A549 treated with CORT108297 at 1 μM for 4 hours (cell line): ENCODE measurements around the gene KRTAP10-12. TPM values are rescaled to one million over a fixed set of nuclear protein-coding genes. Genes with fewer than 3 reads are reported as not detected.

Source experiments
- total RNA-seq: library from RNA; stranded (reverse); fragments of 200-300 nt; extraction: Qiagen RNA extraction; gene quantifications from 5 replicates; pipeline ENCODE4 v1.2.3, GENCODE V29; 2022

Gene KRTAP10-12, protein sequence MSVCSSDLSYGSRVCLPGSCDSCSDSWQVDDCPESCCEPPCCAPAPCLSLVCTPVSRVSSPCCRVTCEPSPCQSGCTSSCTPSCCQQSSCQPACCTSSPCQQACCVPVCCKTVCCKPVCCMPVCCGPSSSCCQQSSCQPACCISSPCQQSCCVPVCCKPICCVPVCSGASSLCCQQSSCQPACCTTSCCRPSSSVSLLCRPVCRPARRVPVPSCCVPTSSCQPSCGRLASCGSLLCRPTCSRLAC
- not detected in 5 replicates for total RNA-seq

DNA sequence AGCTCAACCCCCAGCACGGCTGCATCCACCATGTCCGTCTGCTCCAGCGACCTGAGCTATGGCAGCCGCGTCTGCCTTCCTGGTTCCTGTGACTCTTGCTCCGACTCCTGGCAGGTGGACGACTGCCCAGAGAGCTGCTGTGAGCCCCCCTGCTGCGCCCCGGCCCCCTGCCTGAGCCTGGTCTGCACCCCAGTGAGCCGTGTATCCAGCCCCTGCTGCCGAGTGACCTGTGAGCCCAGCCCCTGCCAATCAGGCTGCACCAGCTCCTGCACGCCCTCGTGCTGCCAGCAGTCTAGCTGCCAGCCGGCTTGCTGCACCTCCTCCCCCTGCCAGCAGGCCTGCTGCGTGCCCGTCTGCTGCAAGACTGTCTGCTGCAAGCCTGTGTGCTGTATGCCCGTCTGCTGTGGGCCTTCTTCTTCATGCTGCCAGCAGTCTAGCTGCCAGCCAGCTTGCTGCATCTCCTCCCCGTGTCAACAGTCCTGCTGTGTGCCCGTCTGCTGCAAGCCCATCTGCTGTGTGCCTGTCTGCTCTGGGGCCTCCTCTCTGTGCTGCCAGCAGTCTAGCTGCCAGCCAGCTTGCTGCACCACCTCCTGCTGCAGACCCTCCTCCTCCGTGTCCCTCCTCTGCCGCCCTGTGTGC, at the start of gene KRTAP10-12:
KRTAP10-12 (plus strand) TSS at position 1 of the 639 bp plus-strand sequence; CDS start at position 31, 30 bp downstream.

DNA sequence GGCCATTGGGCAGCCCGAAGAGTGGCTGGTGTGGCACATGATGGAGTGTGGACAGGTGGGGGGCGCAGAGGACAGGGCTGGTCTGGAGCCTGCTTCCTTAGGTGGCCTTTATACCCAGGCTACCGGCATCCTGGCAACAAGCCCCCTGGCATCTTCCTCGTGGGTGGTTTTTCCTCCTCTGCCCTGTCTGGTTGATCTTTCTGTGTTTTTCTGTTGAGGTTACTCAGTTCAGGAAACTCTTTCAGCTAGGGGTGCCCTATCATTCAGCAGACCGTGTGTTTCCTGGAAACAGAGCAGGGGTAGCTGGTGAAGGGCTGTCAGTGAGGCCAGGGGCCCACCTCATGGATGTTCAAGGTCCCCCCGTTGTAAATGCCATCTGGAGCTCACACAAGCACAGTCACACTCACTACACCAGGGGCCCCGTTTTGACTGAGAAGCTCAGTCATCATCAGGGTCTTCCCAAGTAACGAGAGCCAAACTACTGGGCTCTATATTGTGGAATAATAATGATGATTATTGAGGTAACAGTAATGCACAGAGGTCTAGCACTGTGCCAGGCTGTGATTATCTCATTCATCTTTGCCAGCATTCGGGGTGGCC, 42.3 kb upstream of the KRTAP10-12 start, which contains the start of gene KRTAP12-4:
KRTAP12-4 (minus strand) TSS at position 84 of the 600 bp plus-strand sequence; CDS start at position 39, 45 bp downstream.

DNA sequence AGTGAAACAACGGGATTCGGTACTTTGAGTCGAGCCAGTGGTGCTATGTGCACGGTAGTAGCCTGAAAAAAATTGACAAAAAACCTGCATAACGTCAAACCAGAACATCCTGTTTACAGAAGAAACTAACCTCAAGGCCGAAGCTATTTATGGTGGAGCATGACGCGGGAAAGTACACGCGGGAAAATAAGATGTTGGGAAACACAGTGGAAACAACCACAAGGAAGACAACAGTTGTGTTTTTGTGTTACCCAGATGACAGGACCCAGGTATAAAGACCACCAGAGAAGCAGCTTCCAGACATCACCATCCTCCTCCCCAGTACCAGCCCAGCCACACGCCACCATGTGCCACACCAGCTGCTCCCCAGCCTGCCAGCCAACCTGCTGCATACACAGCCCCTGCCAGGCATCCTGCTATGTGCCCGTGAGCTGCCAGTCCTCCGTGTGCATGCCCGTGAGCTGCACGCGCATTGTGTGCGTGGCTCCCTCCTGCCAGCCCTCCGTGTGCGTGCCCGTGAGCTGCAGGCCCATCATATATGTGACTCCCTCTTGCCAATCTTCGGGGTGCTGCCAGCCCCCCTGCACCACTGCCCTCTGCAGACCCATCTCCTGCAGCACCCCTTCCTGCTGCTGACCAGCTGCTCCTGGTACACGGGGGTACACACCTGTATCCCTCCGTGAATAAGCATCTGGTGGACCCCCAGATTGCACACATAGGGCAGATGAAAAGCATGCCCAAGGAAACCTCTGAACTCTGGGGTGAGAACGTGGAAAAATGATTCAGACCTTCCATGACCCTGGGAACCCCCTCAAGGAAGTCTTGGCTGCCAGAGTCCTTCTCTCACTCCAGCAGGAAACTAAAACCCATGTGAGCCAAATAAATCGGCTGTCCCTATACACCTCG, 39.1 kb upstream of the KRTAP10-12 start, which contains the start of gene KRTAP12-3:
KRTAP12-3 (plus strand) TSS at position 298 of the 906 bp plus-strand sequence; CDS start at position 346, 48 bp downstream.

DNA sequence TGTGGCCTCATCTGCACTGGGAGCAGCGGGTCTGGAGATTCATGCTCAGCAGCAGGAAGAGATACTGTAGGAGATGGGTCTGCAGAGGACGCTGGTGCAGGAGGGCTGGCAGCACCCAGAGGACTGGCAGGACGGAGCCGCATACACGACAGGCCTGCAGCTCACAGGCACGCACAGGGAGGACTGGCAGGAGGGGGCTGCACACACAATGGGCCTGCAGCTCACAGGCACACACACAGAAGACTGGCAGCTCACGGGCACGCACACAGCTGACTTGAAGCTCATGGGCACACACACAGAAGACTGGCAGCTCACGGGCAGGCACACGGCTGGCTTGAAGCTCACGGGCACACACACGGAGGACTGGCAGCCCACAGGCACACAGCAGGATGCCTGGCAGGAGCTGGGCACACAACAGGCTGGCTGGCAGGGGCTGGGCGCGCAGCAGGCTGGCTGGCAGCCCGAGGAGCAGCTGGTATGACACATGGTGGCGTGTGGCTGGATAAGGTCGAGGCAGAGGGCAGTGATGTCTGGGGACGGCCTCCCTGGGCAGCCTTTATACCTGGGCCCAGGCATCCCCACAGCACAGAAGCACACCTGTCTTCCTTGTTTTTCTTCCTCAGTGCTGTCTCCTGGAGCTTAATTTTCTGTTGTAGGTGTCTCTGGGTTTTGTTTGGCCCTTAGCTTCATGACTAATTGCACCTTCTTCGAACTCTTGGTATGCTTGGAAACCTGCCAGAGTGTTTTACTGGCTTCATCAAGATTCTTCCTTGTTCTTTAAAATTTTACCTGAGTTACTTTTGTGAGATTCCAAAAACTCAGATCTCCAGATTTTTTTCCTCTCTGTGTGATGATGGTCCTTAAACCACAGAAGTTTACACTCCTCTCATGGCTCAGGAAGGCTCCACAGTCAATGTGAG, 30.3 kb upstream of the KRTAP10-12 start, which contains the start of gene KRTAP12-2:
KRTAP12-2 (minus strand) TSS at position 527 of the 920 bp plus-strand sequence; CDS start at position 486, 41 bp downstream.

GRCh38 chr21:44681861-44682579, 15.0 kb upstream of the KRTAP10-12 start, which contains the start of gene KRTAP12-1:
KRTAP12-1 (minus strand) TSS chr21:44682163; CDS start chr21:44682123, 40 bp downstream.

GRCh38 chr21:44711327-44712202, 14.6 kb downstream of the KRTAP10-12 start, which contains the start of gene TSPEAR:
TSPEAR (minus strand) TSS chr21:44711572; CDS start chr21:44711514, 58 bp downstream.

Other genes starting within 250 kb of the KRTAP10-12 start
- 1.3 to 2.3 TPM (median 2.1 TPM) in 5 replicates for gene LRRC3, start 241.7 kb upstream of the KRTAP10-12 start, total RNA-seq
- gene KRTAP10-1, start 157.0 kb upstream of the KRTAP10-12 start, total RNA-seq, result not detected in 5 replicates
- gene KRTAP10-2, start 145.7 kb upstream of the KRTAP10-12 start, total RNA-seq, result not detected in 5 replicates
- not detected in 5 replicates for gene KRTAP10-3, start 138.4 kb upstream of the KRTAP10-12 start, total RNA-seq
- not detected in 5 replicates for gene KRTAP10-4, start 123.4 kb upstream of the KRTAP10-12 start, total RNA-seq
- gene KRTAP10-5, start 116.6 kb upstream of the KRTAP10-12 start, total RNA-seq, result not detected in 5 replicates
- gene KRTAP10-6, start 104.7 kb upstream of the KRTAP10-12 start, total RNA-seq, result not detected in 5 replicates
- not detected in 5 replicates for gene KRTAP10-7, start 96.6 kb upstream of the KRTAP10-12 start, total RNA-seq
- gene KRTAP10-8, start 85.1 kb upstream of the KRTAP10-12 start, total RNA-seq, result not detected in 5 replicates
- gene KRTAP10-9, start 70.1 kb upstream of the KRTAP10-12 start, total RNA-seq, result not detected in 5 replicates
- not detected in 5 replicates for gene KRTAP10-10, start 59.8 kb upstream of the KRTAP10-12 start, total RNA-seq
- not detected in 5 replicates for gene KRTAP10-11, start 50.8 kb upstream of the KRTAP10-12 start, total RNA-seq
- not detected in 5 replicates for gene KRTAP12-4, start 42.5 kb upstream of the KRTAP10-12 start, total RNA-seq
- gene KRTAP12-3, start 39.2 kb upstream of the KRTAP10-12 start, total RNA-seq, result not detected in 5 replicates
- gene KRTAP12-2, start 30.2 kb upstream of the KRTAP10-12 start, total RNA-seq, result not detected in 5 replicates
- gene KRTAP12-1, start 15.0 kb upstream of the KRTAP10-12 start, total RNA-seq, result not detected in 5 replicates
- not detected in 5 replicates for gene TSPEAR, start 14.4 kb downstream of the KRTAP10-12 start, total RNA-seq
- gene UBE2G2, start 104.6 kb downstream of the KRTAP10-12 start, total RNA-seq, result 28.2 to 37.2 TPM (median 34.3 TPM) in 5 replicates
- gene SUMO3, start 120.9 kb downstream of the KRTAP10-12 start, total RNA-seq, result 58.3 to 69.9 TPM (median 66.1 TPM) in 5 replicates
- gene PTTG1IP, start 176.5 kb downstream of the KRTAP10-12 start, total RNA-seq, result 94.0 to 104 TPM (median 98.7 TPM) in 5 replicates
- gene ITGB2, start 223.7 kb downstream of the KRTAP10-12 start, total RNA-seq, result 0.55 to 0.77 TPM (median 0.66 TPM) in 5 replicates
- 36.5 to 58.3 TPM (median 56.7 TPM) in 5 replicates for gene SLX9, start 242.9 kb downstream of the KRTAP10-12 start, total RNA-seq